OCI-LY7 (cell line): ENCODE data around the gene PACC1. TPM values are rescaled to one million over a fixed set of nuclear protein-coding genes. Genes with fewer than 3 reads are reported as not detected.

Experiments
- BruUV-seq: library from RNA; stranded (reverse); fragments of 400-500 nt; replicated peaks from 2 replicates; lab custom pipeline; 2021; lab: Mats Ljungman, UMichigan
- CTCF ChIA-PET: fragments of 300-600 bp; sonication (Branson Sonifier 250); formaldehyde crosslinking; loops from one replicate; lab custom pipeline; 2022; ENCODE audit warnings: antibody characterized with exemption; ENCODE audit not compliant: unreplicated experiment; lab: Charles Lee
- POLR2A ChIA-PET: fragments of 300-600 bp; sonication (Branson Sonifier 250); formaldehyde crosslinking; loops from one replicate; lab custom pipeline; 2022; ENCODE audit warnings: antibody characterized with exemption; lab: Charles Lee
- DNase-seq: peaks from one replicate; pipeline ENCODE4 v3.0.0-alpha.2; 2015; ENCODE audit warnings: low spot score
- H2AFZ ChIP-seq: fragments of 200-600 bp; sonication (generic), shearing (Covaris generic); 2 replicates; pipeline ENCODE4 v1.6.1; 2014; ENCODE audit warnings: mild to moderate bottlenecking, antibody characterized with exemption, low read length, moderate library complexity
- H3K27ac ChIP-seq: fragments of 200-600 bp; sonication (generic); 2 replicates; pipeline ENCODE4 v1.5.1; 2014; ENCODE audit warnings: mixed run types, low read depth, mild to moderate bottlenecking, moderate library complexity, low read length, inconsistent platforms; ENCODE audit not compliant: poor library complexity, severe bottlenecking
- H3K36me3 ChIP-seq: fragments of 200-600 bp; sonication (generic); 2 replicates; pipeline ENCODE4 v1.6.1; 2014; ENCODE audit warnings: mild to moderate bottlenecking, antibody characterized with exemption, low read length, moderate library complexity, mixed read lengths; ENCODE audit not compliant: insufficient read depth
- H3K4me1 ChIP-seq: fragments of 200-600 bp; sonication (generic); 2 replicates; pipeline ENCODE4 v1.5.1; 2014; ENCODE audit warnings: mild to moderate bottlenecking, low read length; ENCODE audit not compliant: insufficient read depth, poor library complexity, severe bottlenecking
- H3K4me2 ChIP-seq: fragments of 200-600 bp; sonication (generic); 2 replicates; pipeline ENCODE4 v1.6.1; 2014; ENCODE audit warnings: mild to moderate bottlenecking, low read length
- H3K4me3 ChIP-seq: fragments of 200-600 bp; sonication (generic); 2 replicates; pipeline ENCODE4 v1.5.1; 2014; ENCODE audit warnings: mild to moderate bottlenecking, low read depth, low read length; ENCODE audit not compliant: poor library complexity, severe bottlenecking
- H3K79me2 ChIP-seq: fragments of 200-600 bp; sonication (generic); 2 replicates; pipeline ENCODE4 v1.6.1; 2016; ENCODE audit warnings: low read depth, mild to moderate bottlenecking, low read length, moderate library complexity, mixed read lengths; ENCODE audit not compliant: insufficient read depth
- H3K9me2 ChIP-seq: fragments of 200-600 bp; sonication (generic); 2 replicates; pipeline ENCODE4 v1.6.1; 2016; ENCODE audit warnings: mild to moderate bottlenecking, low read length, mixed read lengths; ENCODE audit not compliant: insufficient read depth
- H3K9me3 ChIP-seq: fragments of 200-600 bp; sonication (generic); 2 replicates; pipeline ENCODE4 v1.6.1; 2014; ENCODE audit warnings: mild to moderate bottlenecking, mixed run types, low read length, mixed read lengths
- H4K20me1 ChIP-seq: fragments of 200-600 bp; sonication (generic); 2 replicates; pipeline ENCODE4 v1.6.1; 2014; ENCODE audit warnings: mild to moderate bottlenecking, antibody characterized with exemption, low read length, moderate library complexity, mixed read lengths; ENCODE audit not compliant: insufficient read depth
- CTCF ChIP-seq: fragments of 200-600 bp; sonication (generic); conservative IDR thresholded peaks from 2 replicates; pipeline ENCODE4 v1.5.1; 2014; ENCODE audit warnings: mild to moderate bottlenecking, antibody characterized with exemption, low read length, moderate library complexity, mixed read lengths
- EZH2phosphoT487 ChIP-seq: fragments of 200-600 bp; sonication (generic); IDR thresholded peaks from 2 replicates; pipeline ENCODE4 v1.6.1; 2018; ENCODE audit warnings: low read depth, borderline replicate concordance, mild to moderate bottlenecking, mixed run types, antibody characterized with exemption, low read length, moderate library complexity, mixed read lengths
- intact Hi-C: fragments of 100-400 bp; cut with micrococcal nuclease; formaldehyde crosslinking; loops from one replicate; pipeline ENCODE4 v1.10.0; 2022; ENCODE audit not compliant: unreplicated experiment
- total RNA-seq, 2 experiments: library from RNA; depleted of rRNA in 1 of 2; stranded (reverse); fragments of >200 nt in 1 of 2; shearing (Covaris generic) in 1 of 2; gene quantifications; 2 replicates each; pipeline ENCODE4 v1.2.3, GENCODE V29; 2014 to 2022

PACC1 gene
- total RNA-seq, 2 experiments from 2014 or later = 17.3 to 30.8 TPM

GRCh38 chr1:212386029-212386428, 28.7 kb downstream of the PACC1 start:
- Histone ChIP-seq H3K36me3 (peaks cover 88% of the 10 kb centered on the region), H3K9me3 (peaks cover 14% of the 10 kb centered on the region), H4K20me1 (no peaks in the 10 kb centered on the region), H3K79me2 (peaks cover 5% of the 10 kb centered on the region; the same call in 1 of the 2 replicates), H3K4me3 (no peak overlapping the region), H3K27ac (no peak overlapping the region), H3K4me1 (no peaks in the 10 kb centered on the region), H3K9me2 (no peaks in the 10 kb centered on the region), H2AFZ (no peak overlapping the region), H3K4me2 (no peak overlapping the region)
- TF ChIP-seq EZH2phosphoT487 = no peak
- TF ChIP-seq CTCF = no peak
- CTCF ChIA-PET = no interaction called here
- no TSS peak for BruUV-seq
- POLR2A ChIA-PET = no interaction called here
- no peak for DNase-seq
- intact Hi-C loops = no loop called here

GRCh38 chr1:212381397-212382035, 33.2 kb downstream of the PACC1 start:
- Histone ChIP-seq H3K4me1 (no peaks in the 10 kb centered on the region), H2AFZ (no peak overlapping the region), H3K36me3 (peaks cover 91% of the 10 kb centered on the region), H3K27ac (no peak overlapping the region), H3K9me3 (no peaks in the 10 kb centered on the region), H3K9me2 (no peaks in the 10 kb centered on the region), H3K4me2 (no peak overlapping the region), H3K79me2 (no peaks in the 10 kb centered on the region), H3K4me3 (no peak overlapping the region), H4K20me1 (no peaks in the 10 kb centered on the region)
- DNase-seq = no peak
- CTCF ChIA-PET = no interaction called here
- no TSS peak for BruUV-seq
- TF ChIP-seq CTCF (no peak), EZH2phosphoT487 (no peak)
- POLR2A ChIA-PET = no interaction called here
- intact Hi-C loops = no loop called here

- H3K4me2 ChIP-seq = no peak overlapping the region
- H3K27ac ChIP-seq = no peak overlapping the region
- ChIA-PET CTCF (no interaction called here), POLR2A (no interaction called here)
- no peaks in the 10 kb centered on the region for H3K79me2 ChIP-seq
- TF ChIP-seq CTCF = no peak
- TF ChIP-seq EZH2phosphoT487 = no peak
- peaks cover 87% of the 10 kb centered on the region for H3K36me3 ChIP-seq
- no peak overlapping the region for H2AFZ ChIP-seq
- H3K9me3 ChIP-seq = no peaks in the 10 kb centered on the region
- no peaks in the 10 kb centered on the region for H3K9me2 ChIP-seq
- no peak for DNase-seq
- no peak overlapping the region for H3K4me3 ChIP-seq
- no peaks in the 10 kb centered on the region for H4K20me1 ChIP-seq
- intact Hi-C loops = no loop called here
- H3K4me1 ChIP-seq = no peaks in the 10 kb centered on the region
- BruUV-seq = no TSS peak
Observed at GRCh38 chr1:212379366-212379765, 35.3 kb downstream of the PACC1 start.
